SK-N-SH (cell line): ENCODE measurements around the gene PARVB.

ENCODE experiments used
- EP300 ChIP-seq, 2 experiments: IDR thresholded peaks; 2 replicates each; pipeline versions ENCODE4 v1.4.0 to v1.6.1; 2012; ENCODE audit warnings: borderline replicate concordance in 1 of 2, low read depth in 1 of 2, low read length in 1 of 2
- EZH2phosphoT487 ChIP-seq: fragments of 200-600 bp; sonication (generic); IDR thresholded peaks from 2 replicates; pipeline ENCODE4 v1.6.1; 2017; ENCODE audit warnings: low read depth, mixed run types, mild to moderate bottlenecking, antibody characterized with exemption, moderate library complexity, borderline replicate concordance
- GATA2 ChIP-seq: sonication (generic); formaldehyde crosslinking; IDR thresholded peaks from 2 replicates; pipeline ENCODE4 v1.5.0; 2020; ENCODE audit warnings: mild to moderate bottlenecking, missing genetic modification reagents
- POLR2AphosphoS5 ChIP-seq: IDR thresholded peaks from 2 replicates; pipeline ENCODE4 v1.6.1; 2012; ENCODE audit warnings: low read depth, low read length
- RFX5 ChIP-seq: IDR thresholded peaks from 2 replicates; pipeline ENCODE4 v1.6.1; 2012; ENCODE audit warnings: mild to moderate bottlenecking, improper control_type of control experiment, low read length
- TAF1 ChIP-seq: IDR thresholded peaks from 2 replicates; pipeline ENCODE4 v1.6.1; 2012; ENCODE audit warnings: low read depth, mild to moderate bottlenecking, low read length, moderate library complexity, borderline replicate concordance
- YY1 ChIP-seq: IDR thresholded peaks from 2 replicates; pipeline ENCODE4 v1.4.0; 2012; ENCODE audit warnings: low read depth, mild to moderate bottlenecking
- TF ChIP-seq, protein P1 (sequence below): fragments of 200-600 bp; sonication (generic); IDR thresholded peaks from 2 replicates; pipeline ENCODE4 v1.6.1; 2017; ENCODE audit warnings: antibody characterized with exemption, mild to moderate bottlenecking, moderate library complexity
- TF ChIP-seq, protein P2 (sequence below): IDR thresholded peaks from 2 replicates; pipeline ENCODE4 v1.6.1; 2012; ENCODE audit warnings: mild to moderate bottlenecking, low read depth, low read length, moderate library complexity
- TF ChIP-seq, protein P3 (sequence below): IDR thresholded peaks from 2 replicates; pipeline ENCODE4 v1.4.0; 2012; ENCODE audit warnings: low read depth

DNA sequence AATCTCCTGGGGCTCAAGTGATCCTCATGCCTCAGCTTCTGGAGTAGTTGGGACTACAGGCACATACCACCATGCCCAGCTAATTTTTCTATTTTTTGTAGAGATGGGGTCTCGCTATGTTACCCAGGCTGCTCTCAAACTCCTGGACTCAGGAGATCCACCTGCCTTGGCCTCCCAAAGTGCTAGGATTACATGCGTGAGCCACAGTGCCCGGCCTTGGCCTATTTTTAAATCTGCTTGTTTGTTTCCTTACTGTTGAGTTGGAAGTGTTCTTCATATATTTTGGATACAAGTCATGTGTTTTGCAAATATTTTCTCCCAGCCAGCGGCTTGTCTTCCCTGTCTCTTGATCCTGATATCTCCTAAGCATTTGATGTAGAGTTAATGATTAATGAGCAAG is 5.0 kb downstream of the PARVB start:
- TF ChIP-seq, protein P1, sequence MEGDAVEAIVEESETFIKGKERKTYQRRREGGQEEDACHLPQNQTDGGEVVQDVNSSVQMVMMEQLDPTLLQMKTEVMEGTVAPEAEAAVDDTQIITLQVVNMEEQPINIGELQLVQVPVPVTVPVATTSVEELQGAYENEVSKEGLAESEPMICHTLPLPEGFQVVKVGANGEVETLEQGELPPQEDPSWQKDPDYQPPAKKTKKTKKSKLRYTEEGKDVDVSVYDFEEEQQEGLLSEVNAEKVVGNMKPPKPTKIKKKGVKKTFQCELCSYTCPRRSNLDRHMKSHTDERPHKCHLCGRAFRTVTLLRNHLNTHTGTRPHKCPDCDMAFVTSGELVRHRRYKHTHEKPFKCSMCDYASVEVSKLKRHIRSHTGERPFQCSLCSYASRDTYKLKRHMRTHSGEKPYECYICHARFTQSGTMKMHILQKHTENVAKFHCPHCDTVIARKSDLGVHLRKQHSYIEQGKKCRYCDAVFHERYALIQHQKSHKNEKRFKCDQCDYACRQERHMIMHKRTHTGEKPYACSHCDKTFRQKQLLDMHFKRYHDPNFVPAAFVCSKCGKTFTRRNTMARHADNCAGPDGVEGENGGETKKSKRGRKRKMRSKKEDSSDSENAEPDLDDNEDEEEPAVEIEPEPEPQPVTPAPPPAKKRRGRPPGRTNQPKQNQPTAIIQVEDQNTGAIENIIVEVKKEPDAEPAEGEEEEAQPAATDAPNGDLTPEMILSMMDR, result no peak
- TF ChIP-seq POLR2AphosphoS5 (no peak), TAF1 (no peak), EZH2phosphoT487 (no peak), GATA2 (no peak), RFX5 (no peak), EP300 (IDR thresholded peaks at IDR 0.05; ENCODE audit: borderline replicate concordance in 1 of 2, low read depth in 1 of 2, low read length in 1 of 2) (no peak), YY1 (no peak)
- TF ChIP-seq, protein P2, sequence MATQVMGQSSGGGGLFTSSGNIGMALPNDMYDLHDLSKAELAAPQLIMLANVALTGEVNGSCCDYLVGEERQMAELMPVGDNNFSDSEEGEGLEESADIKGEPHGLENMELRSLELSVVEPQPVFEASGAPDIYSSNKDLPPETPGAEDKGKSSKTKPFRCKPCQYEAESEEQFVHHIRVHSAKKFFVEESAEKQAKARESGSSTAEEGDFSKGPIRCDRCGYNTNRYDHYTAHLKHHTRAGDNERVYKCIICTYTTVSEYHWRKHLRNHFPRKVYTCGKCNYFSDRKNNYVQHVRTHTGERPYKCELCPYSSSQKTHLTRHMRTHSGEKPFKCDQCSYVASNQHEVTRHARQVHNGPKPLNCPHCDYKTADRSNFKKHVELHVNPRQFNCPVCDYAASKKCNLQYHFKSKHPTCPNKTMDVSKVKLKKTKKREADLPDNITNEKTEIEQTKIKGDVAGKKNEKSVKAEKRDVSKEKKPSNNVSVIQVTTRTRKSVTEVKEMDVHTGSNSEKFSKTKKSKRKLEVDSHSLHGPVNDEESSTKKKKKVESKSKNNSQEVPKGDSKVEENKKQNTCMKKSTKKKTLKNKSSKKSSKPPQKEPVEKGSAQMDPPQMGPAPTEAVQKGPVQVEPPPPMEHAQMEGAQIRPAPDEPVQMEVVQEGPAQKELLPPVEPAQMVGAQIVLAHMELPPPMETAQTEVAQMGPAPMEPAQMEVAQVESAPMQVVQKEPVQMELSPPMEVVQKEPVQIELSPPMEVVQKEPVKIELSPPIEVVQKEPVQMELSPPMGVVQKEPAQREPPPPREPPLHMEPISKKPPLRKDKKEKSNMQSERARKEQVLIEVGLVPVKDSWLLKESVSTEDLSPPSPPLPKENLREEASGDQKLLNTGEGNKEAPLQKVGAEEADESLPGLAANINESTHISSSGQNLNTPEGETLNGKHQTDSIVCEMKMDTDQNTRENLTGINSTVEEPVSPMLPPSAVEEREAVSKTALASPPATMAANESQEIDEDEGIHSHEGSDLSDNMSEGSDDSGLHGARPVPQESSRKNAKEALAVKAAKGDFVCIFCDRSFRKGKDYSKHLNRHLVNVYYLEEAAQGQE, result no peak
- TF ChIP-seq, protein P3, sequence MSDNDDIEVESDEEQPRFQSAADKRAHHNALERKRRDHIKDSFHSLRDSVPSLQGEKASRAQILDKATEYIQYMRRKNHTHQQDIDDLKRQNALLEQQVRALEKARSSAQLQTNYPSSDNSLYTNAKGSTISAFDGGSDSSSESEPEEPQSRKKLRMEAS, result no peak
